DND-41 (cell line): ENCODE measurements around the gene JMJD6.

Experiments used
- ATAC-seq: fragments of 200-7000 bp; cut with Tn5 transposase; 3 replicates; pipeline ENCODE4 v1.9.1; 2021; ENCODE audit warnings: low read depth; ENCODE audit not compliant: insufficient read depth
- DNase-seq: peaks from one replicate; pipeline ENCODE4 v3.0.0-alpha.2; 2020
- H2AFZ ChIP-seq: 2 replicates; pipeline ENCODE4 v1.6.0; 2012; ENCODE audit warnings: low read depth, low read length
- H3K27ac ChIP-seq: 2 replicates; pipeline ENCODE4 v1.5.1; 2012; ENCODE audit warnings: low read length, inconsistent platforms
- H3K27me3 ChIP-seq: fragments of 200-600 bp; sonication (generic); 2 replicates; pipeline ENCODE4 v1.6.0; 2012; ENCODE audit warnings: low read length, mild to moderate bottlenecking, inconsistent platforms; ENCODE audit not compliant: insufficient read depth, poor library complexity
- H3K36me3 ChIP-seq: 2 replicates; pipeline ENCODE4 v1.5.1; 2012; ENCODE audit warnings: low read length, inconsistent platforms; ENCODE audit not compliant: insufficient read depth
- H3K4me1 ChIP-seq: 2 replicates; pipeline ENCODE4 v1.5.1; 2012; ENCODE audit warnings: mild to moderate bottlenecking, low read length; ENCODE audit not compliant: insufficient read depth
- H3K4me2 ChIP-seq: 2 replicates; pipeline ENCODE4 v1.6.0; 2012; ENCODE audit warnings: mild to moderate bottlenecking, moderate library complexity, low read length, inconsistent platforms; ENCODE audit not compliant: insufficient read depth
- H3K4me3 ChIP-seq, 2 experiments: fragments of 200-600 bp in 1 of 2; shearing (Covaris generic) in 1 of 2; 2 replicates each; pipeline ENCODE4 v1.5.1; 2012 to 2016; ENCODE audit warnings: inconsistent platforms in 2 of 2, low read length in 2 of 2, mild to moderate bottlenecking in 2 of 2, low read depth in 1 of 2, moderate library complexity in 1 of 2
- H3K79me2 ChIP-seq: 2 replicates; pipeline ENCODE4 v1.6.0; 2012; ENCODE audit warnings: low read length, inconsistent platforms; ENCODE audit not compliant: insufficient read depth
- H3K9ac ChIP-seq: 2 replicates; pipeline ENCODE4 v1.6.0; 2012; ENCODE audit warnings: low read depth, mild to moderate bottlenecking, inconsistent platforms, low read length, moderate library complexity
- H3K9me3 ChIP-seq: 2 replicates; pipeline ENCODE4 v1.5.1; 2012; ENCODE audit warnings: low read length, moderate library complexity, mild to moderate bottlenecking, inconsistent platforms; ENCODE audit not compliant: insufficient read depth, severe bottlenecking
- H4K20me1 ChIP-seq: 2 replicates; pipeline ENCODE4 v1.6.0; 2012; ENCODE audit warnings: low read length; ENCODE audit not compliant: insufficient read depth
- CTCF ChIP-seq: IDR thresholded peaks from 2 replicates; pipeline ENCODE4 v1.5.1; 2012; ENCODE audit warnings: borderline replicate concordance, low read length, moderate library complexity, mild to moderate bottlenecking; ENCODE audit not compliant: poor library complexity, severe bottlenecking; ENCODE audit errors: extremely low read depth
- EZH2 ChIP-seq: IDR thresholded peaks from 3 replicates; pipeline ENCODE4 v1.6.1; 2012; ENCODE audit warnings: borderline replicate concordance, low read depth, mild to moderate bottlenecking, moderate library complexity, low read length, inconsistent platforms; ENCODE audit not compliant: severe bottlenecking

Gene JMJD6

GRCh38 chr17:76726231-76726775 lies at the start of gene JMJD6:
Gene JMJD6, minus strand, starts transcription at chr17:76726606. Its CDS starts 131 bp downstream, at chr17:76726475.
- no peak for TF ChIP-seq EZH2
- Histone ChIP-seq H3K4me3 (peak within 1 kb of the TSS; percentile 69 to 76), H2AFZ (peak within 1 kb of the TSS; percentile 74), H3K9ac (peak within 1 kb of the TSS; percentile 95), H3K79me2 (peaks cover 86% of the 10 kb centered on the region), H3K4me2 (peak within 1 kb of the TSS; percentile 89), H4K20me1 (peaks cover 21% of the 10 kb centered on the region; the same call in 1 of the 2 replicates), H3K4me1 (peaks cover 58% of the 10 kb centered on the region), H3K36me3 (peaks cover 53% of the 10 kb centered on the region), H3K27me3 (no peaks in the 10 kb centered on the region), H3K27ac (peak within 1 kb of the TSS; percentile 96), H3K9me3 (no peaks in the 10 kb centered on the region)
- peak; percentile 98 for DNase-seq
- peak; percentile 87 for ATAC-seq

- Histone ChIP-seq H3K79me2 (no peaks in the 10 kb centered on the region), H3K4me1 (peaks cover 17% of the 10 kb centered on the region), H3K27me3 (no peaks in the 10 kb centered on the region), H3K4me3 (no peak overlapping the region), H2AFZ (no peak overlapping the region), H3K27ac (no peak overlapping the region), H3K9ac (no peak overlapping the region), H3K4me2 (no peak overlapping the region), H3K36me3 (peaks cover 46% of the 10 kb centered on the region), H3K9me3 (no peaks in the 10 kb centered on the region), H4K20me1 (no peaks in the 10 kb centered on the region)
- TF ChIP-seq CTCF, result no peak
- no peak for TF ChIP-seq EZH2
- DNase-seq (no peak), ATAC-seq (no peak)
Measured at GRCh38 chr17:76775021-76775600, 48.7 kb upstream of the JMJD6 start.

GRCh38 chr17:76772842-76773525 lies 46.6 kb upstream of the JMJD6 start:
- peak; percentile 78 for DNase-seq
- Histone ChIP-seq H3K4me3 (peak overlapping the region in 1 of 2 experiments; percentile 45; a peak in 2 of 4 replicates), H3K36me3 (peaks cover 40% of the 10 kb centered on the region), H3K4me1 (peaks cover 17% of the 10 kb centered on the region), H2AFZ (peak overlapping the region; percentile 61), H3K27ac (peak overlapping the region; percentile 64), H3K9ac (peak overlapping the region; percentile 36; the same call in 1 of the 2 replicates), H3K79me2 (no peaks in the 10 kb centered on the region), H3K9me3 (no peaks in the 10 kb centered on the region), H3K4me2 (peak overlapping the region; percentile 45), H4K20me1 (no peaks in the 10 kb centered on the region), H3K27me3 (no peaks in the 10 kb centered on the region)
- TF ChIP-seq EZH2, result no peak
- TF ChIP-seq CTCF, result no peak
- peak; percentile 100 for ATAC-seq

- Histone ChIP-seq H3K9ac (no peak overlapping the region), H2AFZ (no peak overlapping the region), H3K27me3 (no peaks in the 10 kb centered on the region), H3K4me3 (no peak overlapping the region), H3K79me2 (no peaks in the 10 kb centered on the region), H3K4me1 (peaks cover 7% of the 10 kb centered on the region), H3K27ac (no peak overlapping the region), H3K9me3 (no peaks in the 10 kb centered on the region), H4K20me1 (no peaks in the 10 kb centered on the region), H3K36me3 (peaks cover 28% of the 10 kb centered on the region), H3K4me2 (no peak overlapping the region)
- ATAC-seq (no peak), DNase-seq (no peak)
- TF ChIP-seq CTCF (no peak), EZH2 (no peak)
Measured at GRCh38 chr17:76758570-76758969, 32.2 kb upstream of the JMJD6 start.
